H1 (cell line): ENCODE results near the gene COBLL1. TPM values are rescaled to one million over a fixed set of nuclear protein-coding genes. Genes with fewer than 3 reads are reported as not detected.

ENCODE experiments used
- CTCF ChIA-PET: fragments of 300-600 bp; sonication (Branson Sonifier 250); formaldehyde crosslinking; loops from one replicate; lab custom pipeline; 2021; ENCODE audit not compliant: partially characterized antibody; lab: Charles Lee
- POLR2A ChIA-PET: fragments of 300-600 bp; sonication (Branson Sonifier 250); formaldehyde crosslinking; loops from one replicate; lab custom pipeline; 2021; ENCODE audit warnings: inconsistent platforms; ENCODE audit not compliant: partially characterized antibody; lab: Charles Lee
- DNase-seq, 2 experiments: peaks; one replicate each; pipeline versions ENCODE4 v3.0.0 to v3.0.0-alpha.2; 2010 to 2022; ENCODE audit warnings: low spot score in 2 of 2, low read depth in 1 of 2, mixed read lengths in 1 of 2
- FAIRE-seq: peaks from 2 replicates; lab custom pipeline; 2011; peaks lifted over from hg19 to GRCh38; lab: Jason Lieb, UNC
- H2AFZ ChIP-seq: 2 replicates; pipeline ENCODE4 v1.8.1; 2012; ENCODE audit warnings: low read length, inconsistent platforms
- H2AK5ac ChIP-seq: 2 replicates; pipeline ENCODE4 v1.6.1; 2013; ENCODE audit warnings: low read depth, low read length
- H2BK120ac ChIP-seq: replicated peaks from 2 replicates; pipeline ENCODE3; 2013; ENCODE audit warnings: low read depth, low read length, inconsistent platforms
- H2BK12ac ChIP-seq: 2 replicates; pipeline ENCODE4 v1.6.1; 2013; ENCODE audit warnings: low read depth, low read length
- H2BK15ac ChIP-seq: 2 replicates; pipeline ENCODE4 v1.6.1; 2013; ENCODE audit warnings: low read length
- H2BK20ac ChIP-seq: 2 replicates; pipeline ENCODE4 v1.6.1; 2013; ENCODE audit warnings: low read length
- H2BK5ac ChIP-seq: 2 replicates; pipeline ENCODE4 v1.6.1; 2013; ENCODE audit warnings: low read depth, low read length
- H3K14ac ChIP-seq: 2 replicates; pipeline ENCODE4 v1.6.1; 2013; ENCODE audit warnings: inconsistent platforms; ENCODE audit not compliant: insufficient read length
- H3K18ac ChIP-seq: 2 replicates; pipeline ENCODE4 v1.6.1; 2013; ENCODE audit warnings: low read length; ENCODE audit errors: extremely low read depth
- H3K23ac ChIP-seq: 2 replicates; pipeline ENCODE4 v1.6.1; 2013; ENCODE audit warnings: inconsistent platforms; ENCODE audit not compliant: insufficient read length
- H3K23me2 ChIP-seq: 2 replicates; pipeline ENCODE4 v1.6.1; 2013; ENCODE audit warnings: low read depth, low read length
- H3K27ac ChIP-seq: 2 replicates; pipeline ENCODE4 v1.6.1; 2011; ENCODE audit warnings: low read depth, low read length, inconsistent platforms
- H3K27me3 ChIP-seq, 4 experiments: replicated peaks in 1 of 4; 1 replicate in 1 of 4; 2 replicates in 3 of 4; pipeline versions ENCODE4 v1.6.1 to v1.8.1; 2011 to 2013; ENCODE audit warnings: low read length in 3 of 4, mild to moderate bottlenecking in 3 of 4, inconsistent platforms in 2 of 4, mixed read lengths in 2 of 4, moderate library complexity in 1 of 4; ENCODE audit not compliant: control insufficient read depth in 3 of 4, insufficient read depth in 3 of 4; ENCODE audit errors: extremely low read depth in 1 of 4
- H3K36me3 ChIP-seq, 4 experiments: 2 replicates each; pipeline versions ENCODE4 v1.6.1 to v1.8.1; 2011 to 2013; ENCODE audit warnings: mild to moderate bottlenecking in 4 of 4, low read length in 3 of 4, moderate library complexity in 2 of 4, control low read depth in 1 of 4, inconsistent platforms in 1 of 4; ENCODE audit not compliant: insufficient read depth in 4 of 4, control insufficient read depth in 2 of 4
- H3K4ac ChIP-seq: replicated peaks from 2 replicates; pipeline ENCODE3; 2013; ENCODE audit warnings: low read length, low read depth, mixed read lengths, inconsistent platforms; ENCODE audit not compliant: insufficient read length
- H3K4me1 ChIP-seq, 4 experiments: replicated peaks in 1 of 4; 1 replicate in 1 of 4; 2 replicates in 3 of 4; pipeline versions ENCODE4 v1.6.1 to v1.8.1; 2011 to 2013; ENCODE audit warnings: low read length in 3 of 4, inconsistent platforms in 2 of 4, mixed read lengths in 1 of 4; ENCODE audit not compliant: insufficient read depth in 4 of 4, control insufficient read depth in 3 of 4
- H3K4me2 ChIP-seq, 2 experiments: 2 replicates each; pipeline versions ENCODE4 v1.6.1 to v1.8.1; 2011 to 2013; ENCODE audit warnings: low read depth in 2 of 2, low read length in 2 of 2, control low read depth in 1 of 2, inconsistent platforms in 1 of 2, mild to moderate bottlenecking in 1 of 2; ENCODE audit not compliant: insufficient read depth in 1 of 2
- H3K4me3 ChIP-seq, 4 experiments: fragments of 200-600, 300-600 bp in 1 of 4; sonication (generic), shearing (Covaris generic), sonication (Bioruptor Twin) in 1 of 4; 2 replicates each; pipeline versions ENCODE4 v1.5.1 to v1.8.1; 2011 to 2016; ENCODE audit warnings: low read length in 4 of 4, low read depth in 3 of 4, control low read depth in 2 of 4, inconsistent platforms in 2 of 4, mild to moderate bottlenecking in 2 of 4, mixed read lengths in 1 of 4, moderate library complexity in 1 of 4; ENCODE audit not compliant: insufficient read depth in 2 of 4; ENCODE audit errors: extremely low read depth in 1 of 4
- H3K56ac ChIP-seq: replicated peaks from 2 replicates; pipeline ENCODE3; 2013; ENCODE audit warnings: low read depth, mild to moderate bottlenecking, mixed read lengths, low read length, inconsistent platforms; ENCODE audit not compliant: insufficient read length
- H3K79me1 ChIP-seq: 2 replicates; pipeline ENCODE4 v1.6.1; 2013; ENCODE audit warnings: low read depth, low read length, control low read depth
- H3K79me2 ChIP-seq, 2 experiments: 2 replicates each; pipeline versions ENCODE4 v1.6.1 to v1.8.1; 2012 to 2013; ENCODE audit warnings: low read length in 2 of 2, mild to moderate bottlenecking in 2 of 2, inconsistent platforms in 1 of 2; ENCODE audit not compliant: insufficient read depth in 2 of 2, control insufficient read depth in 1 of 2
- H3K9ac ChIP-seq, 4 experiments: replicated peaks in 1 of 4; 1 replicate in 1 of 4; 2 replicates in 3 of 4; pipeline versions ENCODE4 v1.6.1 to v1.8.1; 2011 to 2013; ENCODE audit warnings: low read depth in 3 of 4, low read length in 3 of 4, control low read depth in 2 of 4, mild to moderate bottlenecking in 2 of 4, moderate library complexity in 2 of 4, inconsistent platforms in 1 of 4; ENCODE audit errors: extremely low read depth in 1 of 4
- H3K9me3 ChIP-seq, 2 experiments: 2 replicates each; pipeline versions ENCODE4 v1.6.1 to v1.8.1; 2012 to 2013; ENCODE audit warnings: mild to moderate bottlenecking in 2 of 2, moderate library complexity in 2 of 2, control low read depth in 1 of 2, inconsistent platforms in 1 of 2, low read depth in 1 of 2, low read length in 1 of 2, mixed read lengths in 1 of 2; ENCODE audit not compliant: insufficient read depth in 2 of 2
- H4K20me1 ChIP-seq, 2 experiments: replicated peaks in 1 of 2; 2 replicates each; pipeline versions ENCODE3 to v1.8.1; 2011 to 2013; ENCODE audit warnings: inconsistent platforms in 2 of 2, low read length in 2 of 2, mild to moderate bottlenecking in 1 of 2; ENCODE audit not compliant: insufficient read depth in 2 of 2, control insufficient read depth in 1 of 2
- H4K5ac ChIP-seq: 2 replicates; pipeline ENCODE4 v1.6.1; 2013; ENCODE audit warnings: low read length, low read depth, mixed read lengths, inconsistent platforms; ENCODE audit not compliant: insufficient read length
- H4K8ac ChIP-seq: 2 replicates; pipeline ENCODE4 v1.8.0; 2013; ENCODE audit warnings: mild to moderate bottlenecking, moderate library complexity, low read length, inconsistent platforms; ENCODE audit not compliant: insufficient read depth; ENCODE audit errors: extremely low read depth
- H4K91ac ChIP-seq: replicated peaks from 2 replicates; pipeline ENCODE3; 2013; ENCODE audit warnings: low read length, mixed read lengths, inconsistent platforms; ENCODE audit not compliant: insufficient read length
- HDAC6 ChIP-seq: IDR thresholded peaks from one replicate; pipeline ENCODE4 v1.7.1; 2012; ENCODE audit warnings: low read depth, mild to moderate bottlenecking, inconsistent platforms, low read length, moderate library complexity
- TBP ChIP-seq: IDR thresholded peaks from 2 replicates; pipeline ENCODE4 v1.6.1; 2011; ENCODE audit warnings: low read depth, low read length, improper control_type of control experiment
- WGBS, 2 experiments: shearing (Covaris generic) in 1 of 2; methylation state at CpG; one replicate each; pipeline versions ENCODE4 v1.1.6 to v1.1.7; 2013 to 2015; ENCODE audit warnings: low lambda C conversion rate in 2 of 2, mixed read lengths in 2 of 2, inconsistent platforms in 1 of 2, low coverage in 1 of 2, missing lambda C conversion rate in 1 of 2; ENCODE audit not compliant: insufficient replicate concordance in 2 of 2, insufficient coverage in 1 of 2, insufficient read length in 1 of 2; ENCODE audit errors: extremely low coverage in 1 of 2, missing lambda C conversion rate in 1 of 2; 5-methylcytosine and 5-hydroxymethylcytosine counted together
- polyA plus RNA-seq, 7 experiments: library from polyadenylated mRNA; depleted of rRNA in 3 of 7; stranded (reverse) in 5 of 7; unstranded in 2 of 7; fragments of >200 nt in 5 of 7; fragments of 200-250 nt in 2 of 7; gene quantifications; 1 replicate in 5 of 7; 2 replicates in 1 of 7; 4 replicates in 1 of 7; pipeline versions ENCODE4 v1.2.1 to v1.2.3, GENCODE V29; 2011 to 2013; ENCODE audit warnings: missing spikeins in 2 of 7, mixed read lengths in 2 of 7
- total RNA-seq: library from RNA; stranded (reverse); fragmentation: NEBNext Ultra II Directional; extraction: Animal tissue kit (Norgen Biotek cat#: 25700); gene quantifications from 2 replicates; pipeline ENCODE4 v1.2.1, GENCODE V29; 2021

Gene COBLL1
- total and polyA plus RNA-seq, 2 of the 8 experiments (the other 6 are each of a cell fraction or from before 2014, with no cell fraction given) = 2.2 to 6.2 TPM

- Histone ChIP-seq H3K9me3 (no peaks in the 10 kb centered on the region), H3K18ac (no peak overlapping the region), H3K4me2 (no peak overlapping the region), H4K20me1 (no peaks in the 10 kb centered on the region), H2BK5ac (no peak overlapping the region), H4K91ac (no peak overlapping the region), H2BK20ac (no peak overlapping the region), H2AK5ac (no peak overlapping the region), H3K27ac (no peak overlapping the region), H2BK15ac (no peak overlapping the region), H3K4me3 (no peak overlapping the region), H3K36me3 (no peaks in the 10 kb centered on the region), H2BK12ac (no peak overlapping the region), H3K27me3 (no peaks in the 10 kb centered on the region), H2AFZ (no peak overlapping the region), H3K23me2 (no peaks in the 10 kb centered on the region), H3K56ac (no peak overlapping the region), H3K79me1 (no peaks in the 10 kb centered on the region), H3K14ac (no peak overlapping the region), H4K8ac (no peak overlapping the region), H3K4ac (no peak overlapping the region), H3K4me1 (no peaks in the 10 kb centered on the region), H4K5ac (no peak overlapping the region), H2BK120ac (no peak overlapping the region), H3K79me2 (no peaks in the 10 kb centered on the region), H3K9ac (no peak overlapping the region), H3K23ac (no peak overlapping the region)
- CTCF ChIA-PET = interaction anchor here (1.1 kb wide), 1 partner anchor 17 kb away, joined by 3 read pairs; no protein-coding TSS in a partner anchor
- DNase-seq (no peak), FAIRE-seq (no peak)
- TF ChIP-seq TBP (no peak), HDAC6 (no peak)
- 96% methylated on average over 3 of the region's 3 CpGs; no CpG with 5 or more reads in 1 of the 2 experiments for WGBS, 2 experiments
- POLR2A ChIA-PET = no interaction called here
Measured at GRCh38 chr2:164888592-164888991, 47.0 kb upstream of the COBLL1 start.
